Esophagus (tissue), 2 donors: ENCODE results near the gene CD109. TPM values are rescaled to one million over a fixed set of nuclear protein-coding genes. Genes with fewer than 3 reads are reported as not detected.

Source experiments
- H3K27ac ChIP-seq, 2 donors: one replicate each; pipeline ENCODE4 v1.5.1; 2013; ENCODE audit warnings: low read depth in 2 of 2, mild to moderate bottlenecking in 2 of 2, inconsistent platforms in 1 of 2, low read length in 1 of 2, moderate library complexity in 1 of 2
- H3K27me3 ChIP-seq, 2 donors: one replicate each; pipeline ENCODE4 v1.6.1; 2013; ENCODE audit warnings: low read length in 2 of 2, control low read depth in 1 of 2, mild to moderate bottlenecking in 1 of 2; ENCODE audit not compliant: insufficient read depth in 2 of 2, control insufficient read depth in 1 of 2
- H3K36me3 ChIP-seq, 2 donors: one replicate each; pipeline ENCODE4 v1.6.1; 2013; ENCODE audit warnings: low read length in 1 of 2; ENCODE audit not compliant: control insufficient read depth in 2 of 2, insufficient read depth in 2 of 2
- H3K4me1 ChIP-seq, 2 donors: one replicate each; pipeline ENCODE4 v1.6.1; 2013; ENCODE audit warnings: low read length in 1 of 2; ENCODE audit not compliant: control insufficient read depth in 2 of 2, insufficient read depth in 2 of 2
- H3K4me3 ChIP-seq, 2 donors: one replicate each; pipeline ENCODE4 v1.5.1; 2013; ENCODE audit warnings: low read length in 2 of 2, mild to moderate bottlenecking in 2 of 2, low read depth in 1 of 2, moderate library complexity in 1 of 2
- H3K9me3 ChIP-seq, 2 donors: one replicate each; pipeline ENCODE4 v1.6.1; 2013; ENCODE audit warnings: mild to moderate bottlenecking in 2 of 2, low read depth in 1 of 2, low read length in 1 of 2, moderate library complexity in 1 of 2; ENCODE audit not compliant: control insufficient read depth in 2 of 2, insufficient read depth in 1 of 2
- WGBS, 2 donors: extraction: QIAGEN DNeasy Blood & Tissue Kit; methylation state at CpG; one replicate each; pipeline ENCODE4 v1.1.7; 2013; 5-methylcytosine and 5-hydroxymethylcytosine counted together
- polyA plus RNA-seq, 2 donors: library from polyadenylated mRNA; stranded (reverse); fragments of 200-250 nt; gene quantifications; one replicate each; pipeline ENCODE4 v1.2.3, GENCODE V29; 2013
- donor health status: healthy with polysubstance abuse.
- donor health status: Bipolar disorder and iron deficiency.

Gene CD109
- polyA plus RNA-seq, 2 donors, result 3.6 to 7.9 TPM

- WGBS, 2 donors, result 76 to 83% methylated on average over 1 of the region's 1 CpG
- H3K27ac ChIP-seq, result no peak overlapping the region
- no peak overlapping the region for H3K4me3 ChIP-seq
- no peaks in the 10 kb centered on the region for H3K9me3 ChIP-seq
- H3K27me3 ChIP-seq, result no peaks in the 10 kb centered on the region
- H3K4me1 ChIP-seq, result no peaks in the 10 kb centered on the region
- peaks cover 2 to 7% of the 10 kb centered on the region in 2 donors for H3K36me3 ChIP-seq
Measured at GRCh38 chr6:73768558-73768957, 72.6 kb downstream of the CD109 start.

- Histone ChIP-seq H3K27me3 (no peaks in the 10 kb centered on the region), H3K9me3 (no peaks in the 10 kb centered on the region), H3K27ac (no peak overlapping the region), H3K36me3 (peaks cover 2 to 7% of the 10 kb centered on the region in 2 donors), H3K4me1 (no peaks in the 10 kb centered on the region), H3K4me3 (no peak overlapping the region)
- 70 to 84% methylated on average over 1 of the region's 1 CpG for WGBS, 2 donors
Measured at GRCh38 chr6:73769976-73770375, 74.0 kb downstream of the CD109 start.

- peaks cover 0 to 3% of the 10 kb centered on the region in 2 donors for H3K36me3 ChIP-seq
- H3K4me1 ChIP-seq, result no peaks in the 10 kb centered on the region
- H3K9me3 ChIP-seq, result no peaks in the 10 kb centered on the region
- H3K27me3 ChIP-seq, result no peaks in the 10 kb centered on the region
- 6 to 13% methylated on average over 1 of the region's 1 CpG for WGBS, 2 donors
- no peak overlapping the region for H3K27ac ChIP-seq
- no peak overlapping the region for H3K4me3 ChIP-seq
Measured at GRCh38 chr6:73774311-73774774, 78.3 kb downstream of the CD109 start.

GRCh38 chr6:73779943-73780342 is 83.9 kb downstream of the CD109 start:
- no peak overlapping the region for H3K4me3 ChIP-seq
- no peaks in the 10 kb centered on the region for H3K27me3 ChIP-seq
- H3K4me1 ChIP-seq, result no peaks in the 10 kb centered on the region
- H3K9me3 ChIP-seq, result no peaks in the 10 kb centered on the region
- peaks cover 2% of the 10 kb centered on the region in 2 donors for H3K36me3 ChIP-seq
- H3K27ac ChIP-seq, result no peak overlapping the region

- Histone ChIP-seq H3K9me3 (no peaks in the 10 kb centered on the region), H3K36me3 (peaks cover 2% of the 10 kb centered on the region in 2 donors), H3K4me1 (no peaks in the 10 kb centered on the region), H3K27me3 (no peaks in the 10 kb centered on the region), H3K27ac (no peak overlapping the region), H3K4me3 (no peak overlapping the region)
- 65 to 95% methylated on average over 1 of the region's 1 CpG for WGBS, 2 donors
Measured at GRCh38 chr6:73782911-73783310, 86.9 kb downstream of the CD109 start.

GRCh38 chr6:73784726-73785505 is 88.9 kb downstream of the CD109 start:
- 72 to 77% methylated on average over 3 of the region's 3 CpGs for WGBS, 2 donors
- Histone ChIP-seq H3K27ac (no peak overlapping the region), H3K4me3 (no peak overlapping the region), H3K9me3 (no peaks in the 10 kb centered on the region), H3K4me1 (no peaks in the 10 kb centered on the region), H3K27me3 (no peaks in the 10 kb centered on the region), H3K36me3 (peaks cover 2% of the 10 kb centered on the region in 2 donors)

GRCh38 chr6:73790574-73790973 is 94.6 kb downstream of the CD109 start:
- Histone ChIP-seq H3K36me3 (peaks cover 0 to 4% of the 10 kb centered on the region in 2 donors), H3K4me3 (no peak overlapping the region), H3K4me1 (no peaks in the 10 kb centered on the region), H3K9me3 (no peaks in the 10 kb centered on the region), H3K27me3 (no peaks in the 10 kb centered on the region), H3K27ac (no peak overlapping the region)

GRCh38 chr6:73791336-73791735 is 95.3 kb downstream of the CD109 start:
- 62 to 72% methylated on average over 6 of the region's 6 CpGs for WGBS, 2 donors
- H3K36me3 ChIP-seq, result peaks cover 0 to 4% of the 10 kb centered on the region in 2 donors
- H3K4me3 ChIP-seq, result no peak overlapping the region
- no peak overlapping the region for H3K27ac ChIP-seq
- H3K27me3 ChIP-seq, result no peaks in the 10 kb centered on the region
- H3K9me3 ChIP-seq, result no peaks in the 10 kb centered on the region
- H3K4me1 ChIP-seq, result no peaks in the 10 kb centered on the region

- Histone ChIP-seq H3K9me3 (no peaks in the 10 kb centered on the region), H3K4me3 (no peak overlapping the region), H3K27me3 (no peaks in the 10 kb centered on the region), H3K27ac (no peak overlapping the region), H3K4me1 (no peaks in the 10 kb centered on the region), H3K36me3 (peaks cover 0 to 4% of the 10 kb centered on the region in 2 donors)
- 63 to 80% methylated on average over 2 of the region's 2 CpGs for WGBS, 2 donors
Measured at GRCh38 chr6:73792738-73793137, 96.7 kb downstream of the CD109 start.

GRCh38 chr6:73796881-73797280 is 100.9 kb downstream of the CD109 start:
- WGBS, 2 donors, result 73 to 80% methylated on average over 4 of the region's 4 CpGs
- no peaks in the 10 kb centered on the region for H3K27me3 ChIP-seq
- no peak overlapping the region for H3K4me3 ChIP-seq
- peaks cover 0 to 4% of the 10 kb centered on the region in 2 donors for H3K36me3 ChIP-seq
- no peaks in the 10 kb centered on the region for H3K9me3 ChIP-seq
- H3K27ac ChIP-seq, result no peak overlapping the region
- H3K4me1 ChIP-seq, result no peaks in the 10 kb centered on the region
